ENCODE measurements around the gene RNU1-1.
"Not testable (repeated sequence)": the region's sequence is repeated elsewhere in the genome, so short reads cannot be mapped to it uniquely, and the experiment has no call there.

RNU1-1 gene

GRCh38 chr1:16483146-16483545 lies 30.9 kb downstream of the RNU1-1 start:
- H3K4ac ChIP-seq (ENCODE audit: low read depth in 1 of 2, low read length in 2 of 2); H4K91ac ChIP-seq (ENCODE audit: low read length); H4K8ac ChIP-seq (ENCODE audit: low read length); H3K4me1 ChIP-seq (ENCODE audit: control insufficient read depth, insufficient read depth, low read depth, low read length); H3K4me2 ChIP-seq (ENCODE audit: low read length, poor library complexity, severe bottlenecking); H3K4me3 ChIP-seq (ENCODE audit: insufficient read depth in 1 of 2, low read depth in 1 of 2, low read length in 2 of 2); H3K27ac ChIP-seq (ENCODE audit: low read length, poor library complexity, severe bottlenecking); H2BK5ac ChIP-seq (ENCODE audit: low read depth, low read length, poor library complexity, severe bottlenecking); DNase-seq; H3K27me3 ChIP-seq (ENCODE audit: control insufficient read depth in 1 of 2, insufficient read depth in 1 of 2, low read length in 2 of 2); H3K9me3 ChIP-seq (ENCODE audit: control insufficient read depth, low read length); H2BK12ac ChIP-seq (ENCODE audit: low read length in 2 of 2); H2AK5ac ChIP-seq (ENCODE audit: low read length, severe bottlenecking); H2BK120ac ChIP-seq (ENCODE audit: low read depth, low read length); H2AFZ ChIP-seq (ENCODE audit: low read depth, low read length); H2BK15ac ChIP-seq (ENCODE audit: low read depth, poor library complexity, severe bottlenecking); H3K9ac ChIP-seq (ENCODE audit: low read length); H3K18ac ChIP-seq (ENCODE audit: low read depth in 1 of 2, low read length in 2 of 2); H3K14ac ChIP-seq (ENCODE audit: low read length in 2 of 2); H3K23ac ChIP-seq (ENCODE audit: low read length in 2 of 2): not testable (repeated sequence)
- WGBS: 98% methylated on average over 26 of the region's 26 CpGs
- peaks cover 52 to 70% of the 10 kb centered on the region in 2 experiments for H3K36me3 ChIP-seq (ENCODE audit: control insufficient read depth in 1 of 2, insufficient read depth in 2 of 2, low read depth in 1 of 2, low read length in 2 of 2)
- peaks cover 16% of the 10 kb centered on the region for H3K79me1 ChIP-seq (replicated peaks; ENCODE audit: low read length, poor library complexity, severe bottlenecking)

GRCh38 chr1:16478091-16478490 lies 36.0 kb downstream of the RNU1-1 start:
- no peaks in the 10 kb centered on the region for H3K27me3 ChIP-seq (ENCODE audit: control insufficient read depth in 1 of 2, insufficient read depth in 1 of 2, low read length in 2 of 2)
- peaks cover 6% of the 10 kb centered on the region for H3K79me1 ChIP-seq (replicated peaks; ENCODE audit: low read length, poor library complexity, severe bottlenecking)
- H3K23ac ChIP-seq (ENCODE audit: low read length in 2 of 2): no peak overlapping the region
- no peaks in the 10 kb centered on the region for H3K9me3 ChIP-seq (ENCODE audit: control insufficient read depth, low read length)
- WGBS: 95% methylated on average over 12 of the region's 12 CpGs
- H2BK5ac ChIP-seq (ENCODE audit: low read depth, low read length, poor library complexity, severe bottlenecking): no peak overlapping the region
- H2BK120ac ChIP-seq (ENCODE audit: low read depth, low read length): no peak overlapping the region
- H3K14ac ChIP-seq (ENCODE audit: low read length in 2 of 2): no peak overlapping the region
- no peak overlapping the region for H2BK12ac ChIP-seq (ENCODE audit: low read length in 2 of 2)
- H3K4me1 ChIP-seq (ENCODE audit: control insufficient read depth, insufficient read depth, low read depth, low read length): no peaks in the 10 kb centered on the region
- no peak overlapping the region for H4K91ac ChIP-seq (ENCODE audit: low read length)
- H3K4ac ChIP-seq (ENCODE audit: low read depth in 1 of 2, low read length in 2 of 2): no peak overlapping the region
- H3K4me2 ChIP-seq (ENCODE audit: low read length, poor library complexity, severe bottlenecking): no peak overlapping the region
- H2AFZ ChIP-seq (ENCODE audit: low read depth, low read length): no peak overlapping the region
- no peak overlapping the region for H2BK15ac ChIP-seq (ENCODE audit: low read depth, poor library complexity, severe bottlenecking)
- no peak for DNase-seq
- no peak overlapping the region for H3K18ac ChIP-seq (ENCODE audit: low read depth in 1 of 2, low read length in 2 of 2)
- H2AK5ac ChIP-seq (ENCODE audit: low read length, severe bottlenecking): no peak overlapping the region
- H4K8ac ChIP-seq (ENCODE audit: low read length): no peak overlapping the region
- H3K4me3 ChIP-seq (ENCODE audit: insufficient read depth in 1 of 2, low read depth in 1 of 2, low read length in 2 of 2): no peak overlapping the region
- H3K36me3 ChIP-seq (ENCODE audit: control insufficient read depth in 1 of 2, insufficient read depth in 2 of 2, low read depth in 1 of 2, low read length in 2 of 2): peaks cover 65 to 71% of the 10 kb centered on the region in 2 experiments
- H3K9ac ChIP-seq (ENCODE audit: low read length): no peak overlapping the region
- H3K27ac ChIP-seq (ENCODE audit: low read length, poor library complexity, severe bottlenecking): no peak overlapping the region

- 91% methylated on average over 22 of the region's 29 CpGs for WGBS
- H3K36me3 ChIP-seq (ENCODE audit: control insufficient read depth in 1 of 2, insufficient read depth in 2 of 2, low read depth in 1 of 2, low read length in 2 of 2): peaks cover 61 to 72% of the 10 kb centered on the region in 2 experiments
Observed at GRCh38 chr1:16475771-16476770, 38.0 kb downstream of the RNU1-1 start.

GRCh38 chr1:16474891-16475290 lies 39.2 kb downstream of the RNU1-1 start:
- H3K27ac ChIP-seq (ENCODE audit: low read length, poor library complexity, severe bottlenecking); H3K27me3 ChIP-seq (ENCODE audit: control insufficient read depth in 1 of 2, insufficient read depth in 1 of 2, low read length in 2 of 2); H3K9me3 ChIP-seq (ENCODE audit: control insufficient read depth, low read length); H3K23ac ChIP-seq (ENCODE audit: low read length in 2 of 2); H3K4me3 ChIP-seq (ENCODE audit: insufficient read depth in 1 of 2, low read depth in 1 of 2, low read length in 2 of 2); H3K4ac ChIP-seq (ENCODE audit: low read depth in 1 of 2, low read length in 2 of 2); H3K4me1 ChIP-seq (ENCODE audit: control insufficient read depth, insufficient read depth, low read depth, low read length); H3K79me1 ChIP-seq (replicated peaks; ENCODE audit: low read length, poor library complexity, severe bottlenecking); H3K4me2 ChIP-seq (ENCODE audit: low read length, poor library complexity, severe bottlenecking); H4K8ac ChIP-seq (ENCODE audit: low read length); H2AFZ ChIP-seq (ENCODE audit: low read depth, low read length); DNase-seq; H3K14ac ChIP-seq (ENCODE audit: low read length in 2 of 2); H2BK15ac ChIP-seq (ENCODE audit: low read depth, poor library complexity, severe bottlenecking); H3K18ac ChIP-seq (ENCODE audit: low read depth in 1 of 2, low read length in 2 of 2); H2BK120ac ChIP-seq (ENCODE audit: low read depth, low read length); H2BK5ac ChIP-seq (ENCODE audit: low read depth, low read length, poor library complexity, severe bottlenecking); H4K91ac ChIP-seq (ENCODE audit: low read length); H3K9ac ChIP-seq (ENCODE audit: low read length); H2BK12ac ChIP-seq (ENCODE audit: low read length in 2 of 2); H2AK5ac ChIP-seq (ENCODE audit: low read length, severe bottlenecking): not testable (repeated sequence)
- 100% methylated on average over 1 of the region's 2 CpGs for WGBS
- peaks cover 51 to 68% of the 10 kb centered on the region in 2 experiments for H3K36me3 ChIP-seq (ENCODE audit: control insufficient read depth in 1 of 2, insufficient read depth in 2 of 2, low read depth in 1 of 2, low read length in 2 of 2)

More at GRCh38 chr1:16475771-16476770, 38.0 kb downstream of the RNU1-1 start:
- not testable (repeated sequence) for H2BK15ac ChIP-seq (ENCODE audit: low read depth, poor library complexity, severe bottlenecking); H3K18ac ChIP-seq (ENCODE audit: low read depth in 1 of 2, low read length in 2 of 2); H3K4me3 ChIP-seq (ENCODE audit: insufficient read depth in 1 of 2, low read depth in 1 of 2, low read length in 2 of 2); H3K14ac ChIP-seq (ENCODE audit: low read length in 2 of 2); H2BK5ac ChIP-seq (ENCODE audit: low read depth, low read length, poor library complexity, severe bottlenecking); H2AFZ ChIP-seq (ENCODE audit: low read depth, low read length); H2BK120ac ChIP-seq (ENCODE audit: low read depth, low read length); H2BK12ac ChIP-seq (ENCODE audit: low read length in 2 of 2); H3K27me3 ChIP-seq (ENCODE audit: control insufficient read depth in 1 of 2, insufficient read depth in 1 of 2, low read length in 2 of 2); H3K4ac ChIP-seq (ENCODE audit: low read depth in 1 of 2, low read length in 2 of 2); H4K8ac ChIP-seq (ENCODE audit: low read length); DNase-seq; H3K4me2 ChIP-seq (ENCODE audit: low read length, poor library complexity, severe bottlenecking); H3K9me3 ChIP-seq (ENCODE audit: control insufficient read depth, low read length); H4K91ac ChIP-seq (ENCODE audit: low read length); H3K4me1 ChIP-seq (ENCODE audit: control insufficient read depth, insufficient read depth, low read depth, low read length); H3K79me1 ChIP-seq (replicated peaks; ENCODE audit: low read length, poor library complexity, severe bottlenecking); H3K9ac ChIP-seq (ENCODE audit: low read length); H3K23ac ChIP-seq (ENCODE audit: low read length in 2 of 2); H2AK5ac ChIP-seq (ENCODE audit: low read length, severe bottlenecking); H3K27ac ChIP-seq (ENCODE audit: low read length, poor library complexity, severe bottlenecking)

Data from mesenchymal stem cell (in vitro differentiated cells and primary cell).